Measurements from ENCODE around the gene AP3M1.

Gene AP3M1

GRCh38 chr10:74110120-74110519, 40.5 kb downstream of the AP3M1 start:
- DNase-seq: no peak

GRCh38 chr10:74109452-74109851, 41.2 kb downstream of the AP3M1 start:
- DNase-seq: no peak

- DNase-seq: no peak
Observed at GRCh38 chr10:74107391-74107790, 43.2 kb downstream of the AP3M1 start.

- DNase-seq: no peak
Observed at GRCh38 chr10:74104996-74105395, 45.6 kb downstream of the AP3M1 start.

GRCh38 chr10:74104480-74104879, 46.1 kb downstream of the AP3M1 start:
- DNase-seq: no peak

- DNase-seq: peak in 1 of 3 experiments; percentile 21
Observed at GRCh38 chr10:74103560-74104258, 46.9 kb downstream of the AP3M1 start.

- no peak for DNase-seq
Observed at GRCh38 chr10:74099836-74100235, 50.8 kb downstream of the AP3M1 start.

- no peak for DNase-seq
Observed at GRCh38 chr10:74099420-74099819, 51.2 kb downstream of the AP3M1 start.

- DNase-seq: no peak
Observed at GRCh38 chr10:74097776-74098175, 52.9 kb downstream of the AP3M1 start.

- no peak for DNase-seq
Observed at GRCh38 chr10:74096777-74097176, 53.9 kb downstream of the AP3M1 start.

- DNase-seq: no peak
Observed at GRCh38 chr10:74094231-74094630, 56.4 kb downstream of the AP3M1 start.

GRCh38 chr10:74093530-74094164, 57.0 kb downstream of the AP3M1 start:
- peak in 2 of 3 experiments; percentile 4 to 48 for DNase-seq

GRCh38 chr10:74092372-74092771, 58.3 kb downstream of the AP3M1 start:
- DNase-seq: no peak

- peak in 1 of 3 experiments; percentile 2 for DNase-seq
Observed at GRCh38 chr10:74088722-74089121, 61.9 kb downstream of the AP3M1 start.

- DNase-seq: no peak
Observed at GRCh38 chr10:74086317-74086716, 64.3 kb downstream of the AP3M1 start.

GRCh38 chr10:74084955-74085354, 65.7 kb downstream of the AP3M1 start:
- no peak for DNase-seq

GRCh38 chr10:74083304-74083703, 67.3 kb downstream of the AP3M1 start:
- DNase-seq: no peak

GRCh38 chr10:74081941-74082718, 68.5 kb downstream of the AP3M1 start:
- DNase-seq: no peak

GRCh38 chr10:74081192-74081803, 69.3 kb downstream of the AP3M1 start:
- DNase-seq: peak; percentile 6 to 62 (median 22)

GRCh38 chr10:74079936-74080590, 70.6 kb downstream of the AP3M1 start:
- peak in 1 of 3 experiments; percentile 4 for DNase-seq

- DNase-seq: no peak
Observed at GRCh38 chr10:74079028-74079935, 71.3 kb downstream of the AP3M1 start.

- no peak for DNase-seq
Observed at GRCh38 chr10:74078037-74078436, 72.6 kb downstream of the AP3M1 start.

Measured in NCI-H1417 (cell line).